Dendritic cell treated with granulocyte-macrophage colony-stimulating factor and Interleukin-4, amounts not matched to agents 40 ng/mL and 50 ng/mL, for 4 days (primary cell): ENCODE data around the gene ANO4.
"Not testable (repeated sequence)": the region's sequence is repeated elsewhere in the genome, so short reads cannot be mapped to it uniquely, and the experiment has no call there.

ENCODE experiments used
- H3K27ac Mint-ChIP-seq: one replicate; pipeline ENCODE4 v1.8.0; 2022; ENCODE audit warnings: mild to moderate bottlenecking, mixed read lengths
- H3K27me3 Mint-ChIP-seq: one replicate; pipeline ENCODE4 v1.8.0; 2022; ENCODE audit warnings: mild to moderate bottlenecking, mixed read lengths
- H3K36me3 Mint-ChIP-seq: one replicate; pipeline ENCODE4 v1.8.0; 2022; ENCODE audit warnings: low read depth, mixed read lengths
- H3K4me1 Mint-ChIP-seq: one replicate; pipeline ENCODE4 v1.8.0; 2022; ENCODE audit warnings: low read depth, mixed read lengths
- H3K4me3 Mint-ChIP-seq: one replicate; pipeline ENCODE4 v1.8.0; 2022; ENCODE audit warnings: mild to moderate bottlenecking, moderate library complexity, mixed read lengths
- H3K9me3 Mint-ChIP-seq: one replicate; pipeline ENCODE4 v1.8.0; 2022; ENCODE audit warnings: mixed read lengths
- intact Hi-C: fragments of 100-400 bp; cut with micrococcal nuclease; formaldehyde crosslinking; loops from one replicate; pipeline ENCODE4 v1.15.0; 2022

The ANO4 gene

DNA sequence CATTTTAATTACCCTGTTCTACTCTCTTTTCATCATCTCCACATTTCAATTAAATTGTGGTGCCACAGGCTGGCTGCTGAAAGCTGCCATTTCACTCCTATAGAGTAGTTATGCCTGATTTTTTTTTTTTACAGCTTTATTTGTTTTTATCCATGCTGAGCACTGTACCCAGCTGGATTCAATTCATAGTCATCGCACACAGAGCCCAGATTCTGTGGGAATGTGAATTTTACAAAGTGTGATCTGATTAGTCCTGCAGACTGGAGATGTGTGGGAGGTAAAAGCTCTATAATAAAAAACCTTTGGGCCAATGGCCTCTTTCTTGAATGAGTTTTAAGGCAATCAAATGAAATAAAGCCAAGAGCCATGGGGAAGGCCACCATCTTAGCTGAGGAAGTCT lies 190.2 kb downstream of the ANO4 start:
- H3K27ac Mint-ChIP-seq = no peak overlapping the region
- no peaks in the 10 kb centered on the region for H3K9me3 Mint-ChIP-seq

DNA sequence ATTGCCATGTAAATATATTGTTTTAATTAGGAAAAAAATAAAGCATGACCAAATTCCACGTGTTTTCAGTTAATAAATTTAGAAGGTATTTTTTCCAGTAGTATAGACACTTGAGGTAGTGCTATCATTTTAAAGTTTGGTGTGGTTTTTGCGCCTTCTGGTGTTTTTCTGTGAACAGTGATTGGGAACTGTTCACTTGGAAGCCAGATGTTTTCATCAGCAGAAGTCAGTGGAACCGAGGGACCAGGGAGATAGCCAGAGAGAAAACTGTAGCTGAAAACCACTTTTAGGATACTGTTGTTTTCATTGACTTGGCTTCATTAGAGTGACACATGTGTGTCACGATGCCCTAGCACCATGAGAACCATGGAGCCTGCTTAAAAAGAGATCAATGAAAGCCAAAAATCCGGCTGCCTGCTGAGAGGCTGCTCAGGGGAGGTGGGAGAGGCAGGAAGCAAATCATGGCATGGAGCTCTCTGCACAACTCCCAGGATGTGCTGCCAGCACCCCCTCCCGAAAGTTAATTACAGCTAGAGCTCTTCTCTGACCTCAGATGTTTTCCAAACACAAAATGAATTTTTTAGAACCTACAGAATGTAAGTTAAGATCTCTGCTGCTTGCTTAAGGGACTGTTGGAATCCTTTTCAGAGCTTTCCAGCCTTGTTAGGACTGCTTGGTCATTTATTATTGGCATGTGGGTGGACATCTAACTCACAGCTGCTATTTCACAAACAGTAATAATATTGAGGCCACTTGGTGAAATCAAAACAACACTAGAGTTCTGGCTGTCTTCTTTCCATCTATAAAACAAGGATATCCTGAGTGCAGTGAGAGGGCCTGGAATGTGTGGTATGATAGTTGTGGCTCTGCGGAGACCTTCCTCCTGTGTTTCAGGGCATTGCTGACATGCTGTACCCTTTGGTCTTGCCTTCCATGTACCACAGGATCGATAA lies 192.3 kb downstream of the ANO4 start:
- Mint-ChIP-seq H3K27me3 (peaks cover 10% of the 10 kb centered on the region), H3K9me3 (no peaks in the 10 kb centered on the region), H3K36me3 (no peaks in the 10 kb centered on the region), H3K4me1 (peaks cover 7% of the 10 kb centered on the region), H3K27ac (no peak overlapping the region), H3K4me3 (no peak overlapping the region)
- intact Hi-C loops = no loop called here

More for the DNA sequence above, 190.2 kb downstream of the ANO4 start:
- Mint-ChIP-seq H3K4me1 (peaks cover 7% of the 10 kb centered on the region), H3K27me3 (peaks cover 6% of the 10 kb centered on the region), H3K4me3 (no peak overlapping the region), H3K36me3 (no peaks in the 10 kb centered on the region)
- intact Hi-C loops = no loop called here

DNA sequence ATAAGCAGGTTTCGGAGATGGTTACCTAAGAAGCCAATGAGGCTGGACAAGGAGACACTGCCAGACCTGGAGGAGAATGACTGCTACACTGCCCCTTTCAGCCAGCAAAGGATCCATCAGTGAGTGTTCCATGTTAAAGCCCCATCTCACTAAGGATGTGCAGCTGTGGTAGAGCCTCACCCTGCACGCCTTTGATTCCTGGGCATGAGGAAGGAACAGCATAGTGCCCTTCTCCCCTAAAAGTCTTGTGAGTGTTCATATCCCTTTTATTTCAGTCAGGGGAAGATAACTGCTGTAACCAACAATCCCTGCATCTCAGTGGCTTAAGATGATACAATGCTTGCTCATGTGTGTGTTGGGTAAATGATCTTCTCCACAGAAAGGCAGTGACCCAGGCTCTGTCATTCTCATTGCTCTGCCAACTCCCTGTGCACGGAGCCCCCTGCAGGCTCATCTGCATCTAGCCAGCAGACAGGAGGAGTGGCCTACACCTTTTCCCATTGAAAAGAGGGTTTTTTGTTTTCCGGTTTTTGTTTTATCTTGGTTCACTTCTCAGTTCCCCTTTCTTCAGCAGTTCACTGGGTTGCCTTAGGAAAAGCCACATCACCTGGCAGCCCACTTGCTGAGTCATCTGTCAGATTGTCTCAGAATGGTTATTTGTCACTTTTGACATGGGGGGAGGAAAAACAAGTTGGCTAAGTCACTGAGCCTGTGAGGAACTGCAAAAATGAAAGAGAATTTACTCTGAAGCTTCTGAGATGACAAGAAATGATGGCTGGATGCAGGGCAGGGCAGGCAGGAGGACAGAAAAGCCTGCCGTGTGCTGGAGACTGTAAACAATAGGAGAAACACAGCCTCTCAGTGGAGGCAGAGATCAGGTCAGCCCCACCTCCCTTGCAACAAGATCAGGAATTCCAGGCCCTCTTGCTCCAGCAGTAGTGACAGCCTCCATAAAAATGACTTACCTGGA lies 193.3 kb downstream of the ANO4 start:
- Mint-ChIP-seq H3K4me3 (no peak overlapping the region), H3K27me3 (peaks cover 15% of the 10 kb centered on the region), H3K36me3 (no peaks in the 10 kb centered on the region), H3K27ac (no peak overlapping the region), H3K4me1 (peaks cover 7% of the 10 kb centered on the region), H3K9me3 (no peaks in the 10 kb centered on the region)
- intact Hi-C loops = no loop called here

DNA sequence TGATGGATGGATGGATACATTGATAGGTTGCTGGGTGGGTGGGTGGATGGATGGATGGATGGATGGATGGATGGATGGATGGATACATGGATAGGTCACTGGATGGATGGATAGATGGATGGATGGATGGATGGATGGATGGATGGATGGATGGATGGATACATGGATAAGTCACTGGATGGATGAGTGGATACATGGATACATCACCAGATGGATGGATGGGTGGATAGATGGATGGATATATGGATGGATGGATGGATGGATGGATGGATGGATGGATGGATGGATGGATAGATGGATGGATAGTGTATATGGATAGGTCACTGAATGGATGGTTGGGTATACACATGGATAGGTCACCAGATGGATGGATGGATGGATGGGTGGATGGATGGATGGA lies 194.9 kb downstream of the ANO4 start:
- H3K27ac Mint-ChIP-seq, H3K4me1 Mint-ChIP-seq, H3K4me3 Mint-ChIP-seq, H3K36me3 Mint-ChIP-seq, H3K9me3 Mint-ChIP-seq, intact Hi-C loops: not testable (repeated sequence)
- peaks cover 12% of the 10 kb centered on the region for H3K27me3 Mint-ChIP-seq

DNA sequence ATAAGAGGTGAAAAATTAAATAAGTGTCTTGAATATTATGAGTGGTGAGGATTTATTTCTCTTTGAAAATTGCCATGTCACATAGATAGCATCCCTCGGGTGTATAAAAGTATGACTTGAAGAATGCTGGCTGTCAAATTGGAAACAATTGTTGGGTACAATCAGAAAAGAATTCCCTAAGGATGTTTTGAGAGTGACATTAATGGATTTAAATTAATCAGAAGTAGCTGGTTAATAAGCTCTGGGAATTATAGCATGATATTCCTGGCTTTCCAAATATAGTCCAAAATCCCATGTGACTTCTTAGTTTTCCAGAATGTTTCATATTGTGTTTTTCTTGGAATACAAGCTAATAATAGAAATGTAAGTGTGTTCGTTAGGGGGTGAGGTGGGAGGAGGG lies 196.5 kb downstream of the ANO4 start:
- intact Hi-C loops = no loop called here
- H3K27me3 Mint-ChIP-seq = peaks cover 13% of the 10 kb centered on the region
- peaks cover 7% of the 10 kb centered on the region for H3K4me1 Mint-ChIP-seq
- H3K36me3 Mint-ChIP-seq = no peaks in the 10 kb centered on the region
- H3K27ac Mint-ChIP-seq = no peak overlapping the region
- no peaks in the 10 kb centered on the region for H3K9me3 Mint-ChIP-seq
- no peak overlapping the region for H3K4me3 Mint-ChIP-seq

DNA sequence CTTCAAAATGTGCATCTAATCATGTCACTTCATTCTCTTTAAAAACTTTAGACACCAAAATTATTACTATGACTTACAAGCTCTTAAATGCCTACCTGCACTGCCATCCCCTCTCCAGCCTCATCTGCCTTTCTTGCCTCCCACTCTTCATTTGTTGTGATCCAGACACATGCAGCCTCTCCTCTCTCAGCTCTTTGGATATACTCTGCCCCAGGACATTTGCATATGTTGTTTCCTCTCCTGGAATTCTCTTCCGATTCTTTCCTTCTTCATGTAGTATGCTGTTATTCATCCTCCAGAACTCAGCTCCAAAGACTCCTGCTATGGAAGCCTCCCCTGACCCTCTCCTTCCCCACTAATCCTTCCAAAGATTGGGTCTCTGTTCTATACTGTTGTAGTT lies 197.6 kb downstream of the ANO4 start:
- Mint-ChIP-seq H3K36me3 (no peaks in the 10 kb centered on the region), H3K27me3 (peaks cover 21% of the 10 kb centered on the region), H3K4me3 (no peak overlapping the region), H3K27ac (no peak overlapping the region), H3K4me1 (peaks cover 7% of the 10 kb centered on the region), H3K9me3 (no peaks in the 10 kb centered on the region)
- intact Hi-C loops = no loop called here

DNA sequence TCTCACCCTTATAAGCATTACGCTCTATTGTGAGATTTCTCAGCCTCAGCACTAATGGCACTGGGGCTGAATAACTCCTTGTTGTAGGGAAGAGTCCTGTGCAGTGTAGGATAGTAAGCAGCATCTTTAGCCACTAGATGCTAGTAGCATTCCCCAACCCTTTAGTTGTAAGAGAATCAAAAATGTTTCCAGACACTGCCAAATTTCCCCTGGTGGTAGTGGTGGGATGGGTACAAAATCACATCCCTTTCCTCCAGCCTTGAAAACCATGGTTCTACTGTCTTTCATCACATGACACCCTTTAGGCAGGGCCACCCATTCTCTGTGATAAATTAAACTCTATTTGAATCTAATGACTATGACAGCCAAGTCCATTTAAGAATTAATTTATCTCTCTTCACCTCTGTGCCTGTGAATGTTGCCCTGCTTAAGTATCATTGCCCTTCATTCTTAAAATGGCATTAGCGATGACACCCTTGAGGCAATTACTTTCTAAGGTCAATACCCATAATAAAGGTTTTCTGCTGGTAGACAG lies 199.4 kb downstream of the ANO4 start:
- no peaks in the 10 kb centered on the region for H3K4me1 Mint-ChIP-seq
- no peaks in the 10 kb centered on the region for H3K9me3 Mint-ChIP-seq
- H3K4me3 Mint-ChIP-seq = no peak overlapping the region
- peaks cover 21% of the 10 kb centered on the region for H3K27me3 Mint-ChIP-seq
- no peaks in the 10 kb centered on the region for H3K36me3 Mint-ChIP-seq
- H3K27ac Mint-ChIP-seq = no peak overlapping the region
- intact Hi-C loops = no loop called here

DNA sequence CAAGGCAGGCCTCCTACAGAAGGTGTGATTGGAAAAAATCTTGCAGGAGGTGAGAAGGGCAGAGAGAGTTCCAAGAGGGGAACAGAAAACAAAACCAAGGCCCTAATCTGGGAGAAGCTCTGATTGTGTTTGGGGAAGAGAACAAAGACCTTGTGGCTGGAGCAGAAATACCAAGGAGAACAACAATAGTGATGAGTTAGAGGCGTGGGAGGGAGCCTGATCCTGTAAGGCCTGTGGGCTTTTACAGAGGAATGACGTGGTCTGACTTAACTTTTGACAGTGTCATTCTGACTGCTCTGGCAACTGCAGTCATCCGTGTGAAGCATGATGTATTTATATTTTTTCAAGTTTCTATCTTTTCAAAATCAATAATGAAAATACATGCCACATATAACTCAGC lies 200.6 kb downstream of the ANO4 start:
- H3K9me3 Mint-ChIP-seq = no peaks in the 10 kb centered on the region
- no peak overlapping the region for H3K4me3 Mint-ChIP-seq
- peaks cover 24% of the 10 kb centered on the region for H3K27me3 Mint-ChIP-seq
- no peaks in the 10 kb centered on the region for H3K4me1 Mint-ChIP-seq
- no peak overlapping the region for H3K27ac Mint-ChIP-seq
- intact Hi-C loops = no loop called here
- H3K36me3 Mint-ChIP-seq = no peaks in the 10 kb centered on the region

DNA sequence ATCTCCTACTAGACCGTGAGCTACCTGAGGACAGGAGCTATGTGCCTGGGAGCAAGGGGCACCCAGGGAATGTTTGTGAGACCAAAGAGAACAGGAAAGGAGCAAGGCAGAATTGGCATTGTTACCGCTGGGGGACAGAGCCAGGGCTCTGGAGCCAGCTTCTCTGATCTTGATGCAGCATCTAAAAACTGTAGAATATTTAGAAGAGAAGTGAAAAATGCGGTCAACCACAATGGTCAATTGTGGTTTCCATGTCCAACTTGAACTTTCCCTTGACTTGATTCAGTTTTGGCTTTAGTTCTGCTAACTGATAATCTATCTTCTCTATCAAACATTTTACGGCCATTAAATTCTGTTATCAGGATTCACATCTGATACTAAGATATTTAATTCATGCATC lies 201.2 kb downstream of the ANO4 start:
- Mint-ChIP-seq H3K4me3 (no peak overlapping the region), H3K27me3 (peaks cover 21% of the 10 kb centered on the region), H3K27ac (no peak overlapping the region), H3K36me3 (no peaks in the 10 kb centered on the region), H3K4me1 (no peaks in the 10 kb centered on the region), H3K9me3 (no peaks in the 10 kb centered on the region)
- intact Hi-C loops = no loop called here

DNA sequence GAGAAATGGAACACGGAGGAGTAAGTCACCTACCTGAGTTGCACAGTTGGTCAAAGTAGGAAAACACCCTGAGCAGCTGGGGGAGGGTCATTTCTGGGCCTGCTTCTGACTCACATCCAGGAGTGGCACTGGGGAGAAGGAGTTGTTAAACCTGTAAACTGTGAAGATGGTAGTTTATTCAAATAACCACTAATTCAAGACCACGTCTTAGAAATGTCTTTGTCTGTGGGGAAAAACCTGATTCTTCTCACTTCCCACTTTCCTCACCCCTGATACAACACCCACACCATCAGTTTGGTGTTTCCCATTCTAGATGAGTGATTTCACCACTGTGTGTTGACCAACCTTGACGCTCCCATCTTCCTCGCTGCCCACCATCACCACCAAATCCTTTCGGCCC lies 207.1 kb downstream of the ANO4 start:
- intact Hi-C loops = no loop called here
- Mint-ChIP-seq H3K27ac (no peak overlapping the region), H3K9me3 (no peaks in the 10 kb centered on the region), H3K27me3 (peaks cover 16% of the 10 kb centered on the region), H3K4me1 (no peaks in the 10 kb centered on the region), H3K36me3 (no peaks in the 10 kb centered on the region), H3K4me3 (no peak overlapping the region)

DNA sequence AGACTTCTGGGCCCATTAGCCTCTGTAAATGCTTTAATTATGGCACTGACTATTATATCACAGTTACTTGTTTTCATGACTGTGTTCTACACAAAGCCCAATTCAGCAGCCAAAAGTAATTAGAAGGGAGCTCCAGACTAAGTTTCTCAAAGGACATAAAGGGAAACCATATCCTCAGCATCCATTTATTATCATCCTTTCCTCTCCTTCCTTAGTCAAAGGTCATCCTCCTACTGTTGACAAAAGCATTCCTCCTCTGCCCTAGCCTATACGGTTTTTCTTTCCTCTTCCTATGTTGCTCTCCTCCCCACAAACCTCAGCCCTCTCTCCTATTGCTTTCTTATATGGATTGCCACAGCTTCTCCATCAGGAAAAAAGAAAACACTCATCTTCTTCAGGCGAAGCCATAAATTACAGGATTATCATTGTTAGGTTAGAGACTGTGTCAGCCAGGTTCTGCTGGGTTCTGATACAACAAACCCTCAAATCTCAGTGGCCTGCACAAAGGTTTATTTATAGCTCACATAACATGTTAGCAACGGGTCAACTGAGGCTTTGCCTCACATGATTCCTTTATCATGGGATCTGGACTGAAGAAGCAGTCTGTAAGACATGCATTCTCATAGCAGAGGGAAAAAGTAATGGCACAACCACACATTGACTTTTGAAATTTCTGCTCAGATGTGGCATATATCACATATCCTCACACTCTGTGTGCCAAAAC lies 208.3 kb downstream of the ANO4 start:
- no peak overlapping the region for H3K4me3 Mint-ChIP-seq
- H3K36me3 Mint-ChIP-seq = no peaks in the 10 kb centered on the region
- H3K4me1 Mint-ChIP-seq = no peaks in the 10 kb centered on the region
- intact Hi-C loops = no loop called here
- H3K9me3 Mint-ChIP-seq = no peaks in the 10 kb centered on the region
- H3K27me3 Mint-ChIP-seq = peaks cover 16% of the 10 kb centered on the region
- no peak overlapping the region for H3K27ac Mint-ChIP-seq

DNA sequence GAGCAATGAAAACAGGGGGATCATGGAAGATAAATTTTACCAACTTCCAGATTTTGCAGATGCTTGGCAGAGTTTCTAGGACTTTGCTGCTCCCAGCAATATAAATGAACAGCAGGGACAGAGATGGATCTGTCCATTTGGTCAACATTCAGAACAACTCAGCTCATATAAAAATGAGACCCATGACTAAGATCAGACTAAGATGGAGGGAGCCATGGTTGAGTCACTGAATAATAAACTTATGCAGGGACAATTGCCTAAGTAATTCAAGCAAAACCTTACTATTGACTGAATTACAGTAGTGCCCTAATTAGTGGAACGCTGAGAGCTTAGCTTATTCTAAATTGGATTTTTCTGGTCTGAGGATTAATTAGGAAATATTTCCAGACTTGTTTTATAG lies 210.3 kb downstream of the ANO4 start:
- Mint-ChIP-seq H3K4me1 (no peaks in the 10 kb centered on the region), H3K9me3 (peaks cover 15% of the 10 kb centered on the region), H3K27me3 (peaks cover 11% of the 10 kb centered on the region), H3K27ac (no peak overlapping the region), H3K4me3 (no peak overlapping the region), H3K36me3 (no peaks in the 10 kb centered on the region)
- intact Hi-C loops = no loop called here

DNA sequence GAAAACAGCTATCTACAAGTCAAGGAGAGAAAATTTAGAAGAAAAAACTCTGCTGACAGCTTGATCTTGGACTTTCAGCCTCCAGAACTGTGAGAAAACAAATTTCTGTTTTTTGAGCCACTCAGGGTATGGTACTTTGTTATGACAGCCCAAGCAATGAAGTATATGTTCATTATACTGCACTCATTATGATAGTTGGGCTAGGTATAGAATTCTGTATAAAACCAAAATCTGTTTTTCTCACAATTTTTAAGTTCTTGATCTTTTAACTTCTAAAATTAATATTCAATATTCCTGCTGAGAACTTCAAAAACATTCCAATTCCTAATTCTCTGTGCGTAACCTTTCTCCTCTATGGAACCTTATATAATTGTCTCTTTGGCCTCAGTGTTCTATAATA lies 214.7 kb downstream of the ANO4 start:
- Mint-ChIP-seq H3K27ac (no peak overlapping the region), H3K4me1 (no peaks in the 10 kb centered on the region), H3K4me3 (no peak overlapping the region), H3K36me3 (no peaks in the 10 kb centered on the region), H3K9me3 (peaks cover 29% of the 10 kb centered on the region), H3K27me3 (peaks cover 3% of the 10 kb centered on the region)
- intact Hi-C loops = no loop called here
